Natural killer cell (primary cell): ENCODE measurements around the gene PRKN. TPM values are rescaled to one million over a fixed set of nuclear protein-coding genes. Genes with fewer than 3 reads are reported as not detected.

Experiments
- ATAC-seq, 3 donors: fragments of 150-1000 bp in 2 of 3; fragments of 200-7000 bp in 1 of 3; cut with Tn5 transposase; 1 replicate in 1 of 3; 2 replicates in 2 of 3; pipeline ENCODE4 v1.10.0; 2021; ENCODE audit warnings: mild to moderate bottlenecking in 2 of 3, moderate library complexity in 2 of 3
- DNase-seq, 2 donors: peaks; one replicate each; pipeline versions ENCODE4 v3.0.0 to v3.0.0-alpha.2; 2013 to 2021; ENCODE audit warnings: mixed read lengths in 1 of 2
- H3K27ac ChIP-seq: one replicate; pipeline ENCODE4 v1.5.1; 2013; ENCODE audit warnings: mild to moderate bottlenecking, low read length
- H3K27me3 ChIP-seq: one replicate; pipeline ENCODE4 v1.6.1; 2013; ENCODE audit warnings: low read length; ENCODE audit not compliant: control insufficient read depth, insufficient read depth
- H3K36me3 ChIP-seq: one replicate; pipeline ENCODE4 v1.6.1; 2013; ENCODE audit warnings: low read length; ENCODE audit not compliant: control insufficient read depth, insufficient read depth
- H3K4me1 ChIP-seq: one replicate; pipeline ENCODE4 v1.6.1; 2013; ENCODE audit warnings: low read length; ENCODE audit not compliant: control insufficient read depth, insufficient read depth
- H3K4me3 ChIP-seq: one replicate; pipeline ENCODE4 v1.5.1; 2013; ENCODE audit warnings: low read length
- H3K9me3 ChIP-seq: one replicate; pipeline ENCODE4 v1.6.1; 2013; ENCODE audit warnings: low read length; ENCODE audit not compliant: control insufficient read depth, insufficient read depth
- H3K27ac Mint-ChIP-seq, 2 donors: one replicate each; pipeline ENCODE4 v1.8.0; 2022; ENCODE audit warnings: mild to moderate bottlenecking in 2 of 2, mixed read lengths in 2 of 2, moderate library complexity in 1 of 2
- H3K27me3 Mint-ChIP-seq, 2 donors: one replicate each; pipeline ENCODE4 v1.8.0; 2022; ENCODE audit warnings: low read depth in 2 of 2, mixed read lengths in 2 of 2
- H3K36me3 Mint-ChIP-seq: one replicate; pipeline ENCODE4 v1.8.0; 2022; ENCODE audit warnings: mixed read lengths
- H3K4me1 Mint-ChIP-seq, 2 donors: one replicate each; pipeline ENCODE4 v1.8.0; 2022; ENCODE audit warnings: mixed read lengths in 2 of 2
- H3K4me3 Mint-ChIP-seq: one replicate; pipeline ENCODE4 v1.8.0; 2022; ENCODE audit warnings: mild to moderate bottlenecking, moderate library complexity, mixed read lengths
- H3K9me3 Mint-ChIP-seq, 2 donors: one replicate each; pipeline ENCODE4 v1.8.0; 2022; ENCODE audit warnings: mixed read lengths in 2 of 2
- WGBS: methylation state at CpG from one replicate; pipeline ENCODE4 v1.1.7; 2013; ENCODE audit warnings: missing lambda C conversion rate; ENCODE audit not compliant: insufficient coverage; 5-methylcytosine and 5-hydroxymethylcytosine counted together
- intact Hi-C: fragments of 100-400 bp; cut with micrococcal nuclease; formaldehyde crosslinking; loops from one replicate; pipeline ENCODE4 v1.14.2; 2022
- total RNA-seq, 4 donors: library from RNA; stranded (reverse); fragments of 120-200 nt in 1 of 4; gene quantifications; one replicate each; pipeline versions ENCODE4 v1.2.3 to v1.2.4, GENCODE V29; 2013 to 2022
- TF ChIP-seq, protein P1 (sequence below): fragments of 200-600 bp; IDR thresholded peaks from one replicate; pipeline ENCODE4 v1.8.0; 2022; ENCODE audit warnings: antibody characterized with exemption

PRKN gene
- total RNA-seq, 3 donors from 2014 or later (not counting 1 experiment from before 2014, with no cell fraction given), result 1.4 to 1.9 (median 1.9) TPM

DNA sequence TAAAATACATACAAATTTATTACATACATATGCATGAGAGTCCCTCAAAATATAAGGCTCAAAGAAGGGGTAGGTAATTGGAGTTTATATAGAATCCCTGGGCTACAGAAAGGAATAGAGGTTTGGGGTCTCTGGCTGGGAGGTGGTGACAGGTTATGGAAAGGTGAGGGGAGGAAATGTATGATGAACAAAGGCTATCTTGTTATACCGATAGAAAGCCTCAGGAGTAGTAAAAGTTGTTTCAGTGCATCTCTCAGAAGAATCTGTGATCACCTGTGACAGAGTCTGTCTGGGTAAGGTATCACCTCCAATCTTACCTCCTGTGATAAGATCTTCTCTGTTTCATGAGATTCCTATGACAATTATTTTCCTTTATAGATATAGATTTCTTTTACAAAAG, 1200.8 kb downstream of the PRKN start:
- Histone ChIP-seq H3K36me3 (no peaks in the 10 kb centered on the region), H3K4me3 (no peak overlapping the region), H3K9me3 (no peaks in the 10 kb centered on the region), H3K27me3 (no peaks in the 10 kb centered on the region), H3K27ac (no peak overlapping the region), H3K4me1 (no peaks in the 10 kb centered on the region)
- H3K27ac Mint-ChIP-seq, result no peak overlapping the region
- H3K4me1 Mint-ChIP-seq, result no peaks in the 10 kb centered on the region
- no peak for DNase-seq
- intact Hi-C loops, result no loop called here
- no peaks in the 10 kb centered on the region for H3K36me3 Mint-ChIP-seq
- ATAC-seq, result no peak
- WGBS, result 100% methylated on average over 1 of the region's 1 CpG
- H3K4me3 Mint-ChIP-seq, result no peak overlapping the region
- no peaks in the 10 kb centered on the region for H3K9me3 Mint-ChIP-seq
- TF ChIP-seq, protein P1, sequence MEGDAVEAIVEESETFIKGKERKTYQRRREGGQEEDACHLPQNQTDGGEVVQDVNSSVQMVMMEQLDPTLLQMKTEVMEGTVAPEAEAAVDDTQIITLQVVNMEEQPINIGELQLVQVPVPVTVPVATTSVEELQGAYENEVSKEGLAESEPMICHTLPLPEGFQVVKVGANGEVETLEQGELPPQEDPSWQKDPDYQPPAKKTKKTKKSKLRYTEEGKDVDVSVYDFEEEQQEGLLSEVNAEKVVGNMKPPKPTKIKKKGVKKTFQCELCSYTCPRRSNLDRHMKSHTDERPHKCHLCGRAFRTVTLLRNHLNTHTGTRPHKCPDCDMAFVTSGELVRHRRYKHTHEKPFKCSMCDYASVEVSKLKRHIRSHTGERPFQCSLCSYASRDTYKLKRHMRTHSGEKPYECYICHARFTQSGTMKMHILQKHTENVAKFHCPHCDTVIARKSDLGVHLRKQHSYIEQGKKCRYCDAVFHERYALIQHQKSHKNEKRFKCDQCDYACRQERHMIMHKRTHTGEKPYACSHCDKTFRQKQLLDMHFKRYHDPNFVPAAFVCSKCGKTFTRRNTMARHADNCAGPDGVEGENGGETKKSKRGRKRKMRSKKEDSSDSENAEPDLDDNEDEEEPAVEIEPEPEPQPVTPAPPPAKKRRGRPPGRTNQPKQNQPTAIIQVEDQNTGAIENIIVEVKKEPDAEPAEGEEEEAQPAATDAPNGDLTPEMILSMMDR, result no peak
- H3K27me3 Mint-ChIP-seq, result peaks cover 0 to 1% of the 10 kb centered on the region in 2 donors

DNA sequence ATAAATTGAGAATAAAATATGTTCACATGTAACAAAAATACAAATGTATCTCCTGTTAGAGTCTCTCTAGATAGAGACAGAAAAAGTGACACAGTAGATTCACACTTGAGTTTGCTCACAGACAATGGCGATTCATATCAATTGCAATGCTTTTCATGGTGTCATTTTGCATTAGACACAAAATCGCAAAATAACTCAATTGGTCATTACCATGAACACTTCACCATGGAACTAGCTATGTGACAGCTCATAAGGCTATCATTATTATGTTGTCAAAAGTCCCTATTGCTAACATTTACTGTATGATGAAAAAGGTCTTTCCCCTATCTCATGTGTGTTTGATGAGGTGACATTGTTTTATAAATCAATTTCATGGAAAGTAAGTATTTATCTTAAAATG, 1204.2 kb downstream of the PRKN start:
- Histone ChIP-seq H3K27ac (no peak overlapping the region), H3K4me3 (no peak overlapping the region), H3K9me3 (peaks cover 2% of the 10 kb centered on the region), H3K4me1 (no peaks in the 10 kb centered on the region), H3K36me3 (no peaks in the 10 kb centered on the region), H3K27me3 (no peaks in the 10 kb centered on the region)
- ATAC-seq, result no peak
- Mint-ChIP-seq H3K9me3 (no peaks in the 10 kb centered on the region), H3K4me3 (no peak overlapping the region), H3K27ac (no peak overlapping the region), H3K27me3 (peaks cover 0 to 3% of the 10 kb centered on the region in 2 donors), H3K4me1 (no peaks in the 10 kb centered on the region), H3K36me3 (no peaks in the 10 kb centered on the region)
- TF ChIP-seq, protein P1, result no peak
- 76% methylated on average over 2 of the region's 2 CpGs for WGBS
- intact Hi-C loops, result no loop called here
- DNase-seq, result no peak

DNA sequence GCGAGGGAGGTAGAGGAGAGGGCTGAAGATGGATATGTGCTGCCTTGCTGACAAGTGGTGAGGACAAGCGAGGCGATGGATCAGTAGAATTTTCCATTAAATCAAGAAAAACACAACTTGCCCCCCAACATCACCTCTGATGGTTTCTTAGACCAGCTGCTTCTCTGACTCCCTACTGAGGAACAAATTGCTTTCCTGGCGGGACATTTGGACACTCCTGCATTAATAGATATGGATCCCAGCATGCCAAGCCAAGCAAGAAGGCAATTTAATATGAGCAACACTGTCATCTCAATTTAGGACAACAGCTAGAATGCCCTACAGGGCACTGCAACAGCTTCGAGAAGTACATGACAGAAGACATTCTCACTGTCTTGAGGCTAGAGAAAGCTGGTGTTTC, 1205.3 kb downstream of the PRKN start:
- H3K27me3 Mint-ChIP-seq, result peaks cover 0 to 3% of the 10 kb centered on the region in 2 donors
- ATAC-seq, result no peak
- no peak overlapping the region for H3K27ac Mint-ChIP-seq

More for the DNA sequence above, 1205.3 kb downstream of the PRKN start:
- Histone ChIP-seq H3K36me3 (no peaks in the 10 kb centered on the region), H3K9me3 (peaks cover 2% of the 10 kb centered on the region), H3K4me3 (no peak overlapping the region), H3K27ac (no peak overlapping the region), H3K4me1 (no peaks in the 10 kb centered on the region), H3K27me3 (no peaks in the 10 kb centered on the region)
- Mint-ChIP-seq H3K36me3 (no peaks in the 10 kb centered on the region), H3K4me3 (no peak overlapping the region), H3K4me1 (no peaks in the 10 kb centered on the region), H3K9me3 (no peaks in the 10 kb centered on the region)
- 85% methylated on average over 5 of the region's 5 CpGs for WGBS
- intact Hi-C loops, result no loop called here
- TF ChIP-seq, protein P1, result no peak
- DNase-seq, result no peak
